Measurements from ENCODE around the gene EHMT1. TPM values are rescaled to one million over a fixed set of nuclear protein-coding genes. Genes with fewer than 3 reads are reported as not detected.

Gene EHMT1
- polyA plus RNA-seq, 3 donors from 2014 or later: 14.1 to 62.7 (median 14.8) TPM

DNA sequence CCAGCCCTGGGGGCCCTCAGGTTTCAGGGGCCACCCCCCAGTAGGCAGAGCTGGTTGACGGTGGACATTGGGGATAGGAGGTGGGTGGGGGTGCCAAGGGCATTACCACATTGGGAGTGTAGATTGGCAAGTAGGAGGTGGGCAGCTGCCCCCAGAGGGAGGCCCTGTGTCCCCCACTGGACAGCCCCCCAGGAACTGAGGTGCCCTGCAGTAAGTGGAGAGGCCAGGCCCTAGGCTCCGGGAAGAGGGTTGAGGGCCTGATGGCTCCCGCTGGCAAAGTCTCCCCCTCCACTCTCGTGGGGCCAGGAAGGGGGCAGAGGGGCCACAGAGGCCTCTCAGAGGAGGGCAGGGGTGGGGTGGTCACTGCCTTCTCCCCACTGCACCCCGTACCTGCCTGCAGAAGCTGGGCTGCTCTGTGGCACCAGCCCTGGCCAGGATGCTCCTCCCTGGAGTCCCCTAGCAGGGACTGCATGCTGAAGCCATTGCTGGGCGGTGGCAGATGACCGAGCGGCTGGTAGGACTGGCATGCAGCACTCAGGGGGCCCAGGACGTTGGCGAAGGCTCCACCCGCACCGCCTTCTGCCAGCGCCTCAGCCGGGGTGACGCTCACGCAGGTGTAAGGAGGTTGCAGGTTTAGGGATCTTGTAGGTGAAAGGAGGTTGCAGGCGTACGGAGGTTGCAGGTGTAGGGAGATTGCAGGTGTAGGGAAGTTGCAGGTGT lies 169.1 kb downstream of the EHMT1 start:
- no peak for DNase-seq
- H3K27ac Mint-ChIP-seq: peak overlapping the region in 2 of 6 donors; percentile 52 to 55
- no peaks in the 10 kb centered on the region for H3K9me3 Mint-ChIP-seq
- peak overlapping the region in 1 of 5 donors; percentile 41 for H3K4me3 Mint-ChIP-seq
- peaks cover 5 to 7% (median 6%) of the 10 kb centered on the region in 3 donors for H3K27me3 Mint-ChIP-seq (ENCODE audit: low read depth in 3 of 3)
- H3K36me3 Mint-ChIP-seq: peaks cover 8 to 39% (median 16%) of the 10 kb centered on the region in 3 donors
- peaks cover 9 to 17% of the 10 kb centered on the region in 2 donors for H3K4me1 Mint-ChIP-seq

DNA sequence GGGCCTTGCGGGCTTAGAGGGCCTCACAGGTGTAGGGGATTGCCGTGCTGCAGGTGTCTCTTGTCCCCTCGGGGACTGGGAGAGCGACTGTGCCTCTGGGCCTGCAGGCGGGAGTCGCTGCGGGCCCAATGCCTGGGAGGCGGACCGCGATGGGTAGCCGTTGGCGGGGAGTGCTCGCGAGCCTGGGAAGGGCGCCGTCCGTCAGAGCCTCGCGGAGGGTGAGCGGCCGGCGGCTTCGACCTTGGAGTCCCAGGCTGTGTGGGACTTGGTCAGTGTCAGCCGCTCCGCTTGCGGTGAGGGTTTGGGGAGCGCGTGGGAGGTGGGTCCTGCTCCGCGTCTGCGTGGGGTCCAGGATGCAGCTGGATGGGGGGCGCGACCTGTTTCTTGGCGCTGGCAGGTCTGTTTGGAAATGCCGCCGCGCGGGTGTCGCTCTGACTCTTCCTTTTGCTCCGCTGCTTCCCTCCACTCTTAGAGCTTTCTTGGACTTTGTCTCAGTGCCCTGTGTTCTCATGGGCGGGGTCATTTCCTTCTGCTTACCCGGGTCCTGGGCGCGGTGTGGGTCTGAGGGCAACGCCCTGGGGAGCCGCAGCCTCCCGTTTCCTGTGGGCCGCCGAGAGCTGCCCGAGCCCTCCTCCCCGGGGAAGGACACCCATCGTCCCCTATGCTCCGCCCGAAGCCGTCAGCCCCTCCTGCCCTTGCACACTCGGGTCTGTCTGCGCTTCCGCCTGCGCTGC lies 169.9 kb downstream of the EHMT1 start:
- peaks cover 9 to 10% of the 10 kb centered on the region in 2 donors for H3K4me1 Mint-ChIP-seq
- H3K36me3 Mint-ChIP-seq: peaks cover 4 to 39% (median 14%) of the 10 kb centered on the region in 3 donors
- peak overlapping the region in 4 of 6 donors; percentile 34 to 55 (median 52) for H3K27ac Mint-ChIP-seq
- H3K27me3 Mint-ChIP-seq (ENCODE audit: low read depth in 3 of 3): peaks cover 5 to 6% (median 5%) of the 10 kb centered on the region in 3 donors
- no peaks in the 10 kb centered on the region for H3K9me3 Mint-ChIP-seq
- peak overlapping the region in 1 of 5 donors; percentile 41 for H3K4me3 Mint-ChIP-seq
- DNase-seq: no peak

DNA sequence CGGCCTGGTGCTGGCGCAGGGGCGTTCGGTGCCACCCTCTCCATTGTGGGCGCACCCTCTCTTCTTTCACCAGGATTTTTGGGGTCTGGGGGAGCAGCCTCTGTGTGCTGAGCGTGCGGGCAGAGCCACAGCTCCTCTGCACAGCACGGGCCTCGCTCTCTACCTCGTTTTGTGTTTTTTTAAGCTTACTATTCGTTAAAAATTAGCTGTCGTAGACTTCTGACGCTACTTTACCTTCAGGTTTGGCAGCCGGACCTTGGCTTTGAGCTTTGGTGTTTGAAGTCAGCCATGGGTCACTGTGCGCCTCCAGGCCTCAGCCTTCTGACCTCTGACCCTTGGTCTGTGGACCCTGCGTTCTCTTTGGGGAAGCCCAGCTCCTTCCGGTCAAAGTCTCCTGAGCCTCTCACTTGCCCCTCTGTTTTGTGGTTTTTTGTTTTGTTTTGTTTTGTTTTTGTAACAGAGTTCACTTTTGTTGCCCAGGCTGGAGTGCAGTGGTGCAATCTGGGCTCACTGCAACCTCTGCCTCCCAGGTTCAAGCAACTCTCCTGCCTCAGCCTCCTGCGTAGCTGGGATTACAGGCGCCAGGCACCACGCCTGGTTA lies 170.6 kb downstream of the EHMT1 start:
- Mint-ChIP-seq H3K27me3 (ENCODE audit: low read depth in 3 of 3) (peaks cover 5 to 6% (median 5%) of the 10 kb centered on the region in 3 donors), H3K36me3 (peaks cover 4 to 39% (median 20%) of the 10 kb centered on the region in 3 donors), H3K27ac (peak overlapping the region in 3 of 6 donors; percentile 34 to 79 (median 37)), H3K9me3 (no peaks in the 10 kb centered on the region), H3K4me1 (peaks cover 9 to 10% of the 10 kb centered on the region in 2 donors), H3K4me3 (no peak overlapping the region)
- DNase-seq: no peak

DNA sequence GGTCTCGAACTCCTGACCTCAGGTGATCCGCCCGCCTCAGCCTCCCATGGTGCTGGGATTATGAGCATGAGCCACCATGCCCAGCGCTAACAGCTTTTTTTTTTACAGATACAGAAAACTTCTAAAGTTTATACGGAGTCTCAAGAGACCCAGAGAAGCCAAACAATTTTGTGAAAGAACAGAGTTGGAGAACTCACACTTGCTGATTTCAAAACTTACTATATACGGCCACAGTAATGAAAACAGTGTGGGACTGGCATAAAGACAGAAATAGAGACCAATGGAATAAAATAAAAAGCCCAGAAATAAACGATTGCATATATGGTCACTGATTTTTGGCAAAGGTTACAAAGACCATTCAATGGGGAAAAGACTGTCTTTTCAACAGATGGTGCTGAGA lies 173.1 kb downstream of the EHMT1 start:
- Mint-ChIP-seq H3K36me3 (peaks cover 20 to 46% (median 24%) of the 10 kb centered on the region in 3 donors), H3K4me1 (peaks cover 4 to 6% of the 10 kb centered on the region in 2 donors), H3K27me3 (ENCODE audit: low read depth in 3 of 3) (peaks cover 2 to 6% (median 5%) of the 10 kb centered on the region in 3 donors), H3K4me3 (no peak overlapping the region), H3K27ac (no peak overlapping the region), H3K9me3 (no peaks in the 10 kb centered on the region)
- no peak for DNase-seq

DNA sequence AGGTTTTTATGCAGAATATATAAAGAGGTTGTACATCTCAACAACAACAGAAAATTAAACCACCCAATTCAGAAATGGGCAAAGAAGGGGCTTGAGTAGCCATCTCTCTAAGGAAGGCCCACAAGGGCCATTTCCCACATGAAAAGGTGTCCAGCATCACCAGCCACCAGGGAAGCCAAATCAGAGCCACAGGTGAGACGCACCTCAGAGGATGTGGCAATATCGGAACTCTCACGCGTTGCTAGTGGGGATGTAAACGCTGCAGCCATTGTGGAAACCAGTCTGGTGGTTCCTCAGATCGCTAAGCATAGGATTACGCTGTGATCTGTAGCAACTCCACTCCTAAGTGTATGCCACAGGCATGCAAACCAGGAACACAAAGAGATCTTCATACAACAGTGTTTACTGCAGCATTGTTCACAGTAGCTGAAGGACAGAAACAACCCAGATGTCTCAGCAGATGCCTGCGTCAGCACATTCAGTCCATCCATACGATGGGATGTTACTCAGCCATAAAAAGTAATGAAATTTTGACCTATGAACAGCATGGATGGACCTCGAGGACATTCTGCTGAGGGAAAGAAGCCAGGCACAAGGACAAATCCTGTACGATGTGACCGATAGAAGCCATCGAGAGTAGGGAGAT lies 174.5 kb downstream of the EHMT1 start:
- peaks cover under 1 to 3% of the 10 kb centered on the region in 2 donors for H3K4me1 Mint-ChIP-seq
- H3K36me3 Mint-ChIP-seq: peaks cover 29 to 50% (median 29%) of the 10 kb centered on the region in 3 donors
- no peaks in the 10 kb centered on the region for H3K9me3 Mint-ChIP-seq
- H3K4me3 Mint-ChIP-seq: no peak overlapping the region
- peak overlapping the region in 2 of 6 donors; percentile 8 to 12 for H3K27ac Mint-ChIP-seq
- peaks cover 0 to 5% (median 1%) of the 10 kb centered on the region in 3 donors for H3K27me3 Mint-ChIP-seq (ENCODE audit: low read depth in 3 of 3)
- no peak for DNase-seq

DNA sequence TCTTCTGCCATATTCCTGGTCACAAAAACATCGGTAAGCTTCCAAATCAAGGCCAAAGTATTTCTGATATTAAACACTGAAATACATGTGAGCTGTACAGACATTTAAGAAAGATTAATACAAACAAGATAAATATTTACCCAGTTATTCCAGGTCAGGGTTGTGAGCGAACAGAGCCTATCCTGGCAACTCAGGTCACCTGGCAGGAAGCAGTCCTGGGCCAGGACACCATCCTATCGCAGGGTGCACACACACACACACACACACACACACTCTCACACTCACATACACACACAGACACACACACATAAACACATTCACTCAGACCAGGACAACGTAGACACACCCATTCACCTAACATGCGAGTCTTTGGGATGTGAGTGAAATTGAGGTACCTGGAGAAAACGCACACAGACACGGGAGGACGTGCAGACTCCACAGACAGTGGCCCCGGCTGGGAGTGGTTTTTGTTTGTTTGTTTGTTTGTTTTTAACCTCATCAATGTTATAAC lies 176.4 kb downstream of the EHMT1 start:
- Mint-ChIP-seq H3K4me3 (no peak overlapping the region), H3K4me1 (no peaks in the 10 kb centered on the region), H3K36me3 (peaks cover 37 to 59% (median 38%) of the 10 kb centered on the region in 3 donors), H3K27me3 (ENCODE audit: low read depth in 3 of 3) (peaks cover 1 to 7% (median 3%) of the 10 kb centered on the region in 3 donors), H3K27ac (peak overlapping the region in 3 of 6 donors; percentile 17 to 54 (median 49)), H3K9me3 (no peaks in the 10 kb centered on the region)
- DNase-seq: no peak

DNA sequence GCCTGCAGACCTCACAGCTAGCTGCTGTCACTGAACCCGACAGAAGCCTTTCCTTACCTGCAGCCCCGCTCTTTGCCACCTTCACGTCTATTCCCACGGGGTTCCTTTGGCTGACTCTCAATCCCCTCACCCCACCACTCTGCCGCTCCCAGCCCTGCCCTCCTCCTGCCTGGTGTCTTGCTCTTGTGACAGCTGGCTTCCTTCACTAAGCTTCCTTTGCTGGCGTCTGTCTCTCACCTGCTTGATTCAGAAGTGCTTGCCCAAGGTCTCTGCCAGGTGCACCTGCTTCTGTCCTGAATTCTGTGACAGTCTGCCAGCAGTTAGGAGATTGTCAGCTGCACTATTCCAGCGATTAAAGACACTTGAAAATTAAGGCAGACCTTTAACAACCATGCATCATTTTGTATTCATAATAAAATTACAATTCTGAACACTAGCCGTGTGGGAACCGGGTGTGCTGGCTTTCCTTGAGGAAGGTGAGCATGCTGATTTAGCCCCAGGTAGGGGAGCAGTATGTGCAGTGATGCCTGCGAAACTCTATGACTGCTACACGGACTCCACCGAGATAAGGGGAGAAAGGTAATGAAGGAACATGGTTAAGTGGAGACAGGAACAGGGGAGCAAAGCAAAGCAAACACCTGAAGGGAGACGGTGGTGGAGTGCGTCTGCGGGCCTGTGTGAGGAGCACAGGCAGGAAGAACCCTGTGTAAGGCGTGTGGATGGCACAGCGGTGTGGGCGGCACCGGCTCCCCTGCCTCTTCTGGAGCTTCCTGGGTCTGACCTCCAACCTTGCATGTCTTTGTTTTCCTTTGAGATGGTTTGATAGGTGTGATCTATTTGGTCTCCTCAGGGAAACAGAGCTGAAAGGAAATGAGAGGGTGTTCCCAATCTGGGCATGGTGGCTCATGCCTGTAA lies 178.7 kb downstream of the EHMT1 start:
- H3K4me3 Mint-ChIP-seq: no peak overlapping the region
- no peaks in the 10 kb centered on the region for H3K9me3 Mint-ChIP-seq
- peaks cover 30 to 53% (median 37%) of the 10 kb centered on the region in 3 donors for H3K36me3 Mint-ChIP-seq

DNA sequence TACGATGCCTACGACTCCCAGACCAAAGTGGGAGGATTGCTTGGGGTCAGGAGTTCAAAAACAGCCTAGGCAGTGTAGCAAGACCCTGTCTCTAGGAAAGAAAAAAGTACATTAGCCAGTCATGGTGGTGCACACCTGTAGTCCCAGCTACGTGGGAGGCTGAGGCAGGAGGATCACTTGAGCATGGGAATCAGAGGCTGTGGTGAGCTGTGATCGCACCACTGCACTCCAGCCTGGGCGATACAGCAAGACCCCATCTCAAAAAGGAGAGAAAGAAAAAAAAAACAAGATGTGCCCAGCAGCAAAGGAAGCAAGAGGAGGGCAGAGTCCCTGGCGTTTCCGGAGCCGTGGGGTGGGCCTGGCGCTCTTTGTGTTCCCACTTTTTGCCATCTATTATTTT lies 179.3 kb downstream of the EHMT1 start:
- Mint-ChIP-seq H3K36me3 (peaks cover 30 to 50% (median 33%) of the 10 kb centered on the region in 3 donors), H3K4me1 (no peaks in the 10 kb centered on the region), H3K4me3 (no peak overlapping the region), H3K27me3 (ENCODE audit: low read depth in 3 of 3) (peaks cover 1 to 10% (median 2%) of the 10 kb centered on the region in 3 donors), H3K9me3 (no peaks in the 10 kb centered on the region), H3K27ac (no peak overlapping the region)
- DNase-seq: no peak

More for the DNA sequence above, 178.7 kb downstream of the EHMT1 start:
- Mint-ChIP-seq H3K27ac (peak overlapping the region in 2 of 6 donors; percentile 3 to 40), H3K4me1 (no peaks in the 10 kb centered on the region), H3K27me3 (ENCODE audit: low read depth in 3 of 3) (peaks cover 1 to 8% (median 2%) of the 10 kb centered on the region in 3 donors)
- no peak for DNase-seq

DNA sequence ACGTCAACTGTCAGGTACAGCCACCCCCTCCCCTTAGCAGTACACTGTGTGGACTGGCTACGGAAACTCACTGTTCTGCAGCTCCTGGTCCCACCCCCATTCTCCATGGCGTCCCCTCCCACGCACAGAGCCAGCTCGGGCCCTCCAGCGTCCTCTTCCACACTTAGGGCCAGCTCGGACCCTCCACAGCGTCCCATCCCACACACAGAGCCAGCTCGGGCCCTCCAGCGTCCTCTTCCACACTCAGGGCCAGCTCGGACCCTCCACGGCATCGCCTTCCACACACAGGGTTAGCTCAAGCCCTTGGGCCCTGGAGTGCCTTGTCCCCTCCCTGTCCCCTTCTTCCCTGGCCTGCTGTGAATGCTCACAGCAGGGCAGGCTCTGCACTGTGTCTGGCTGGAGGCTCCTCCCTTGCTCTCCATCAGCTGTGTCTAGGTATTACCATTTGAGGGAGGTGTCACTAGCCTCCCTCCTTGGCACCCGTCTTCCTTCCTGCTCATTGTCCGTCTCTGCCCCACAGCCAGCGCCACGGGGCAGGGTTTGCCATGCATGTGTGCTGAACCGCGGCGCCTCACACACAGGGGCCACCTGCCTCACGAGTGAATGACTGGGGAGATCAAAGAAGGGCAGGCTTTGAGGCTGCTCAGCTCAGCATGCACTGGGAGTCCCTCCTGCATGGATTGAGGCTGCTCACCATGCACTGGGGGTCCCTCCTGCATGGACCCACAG lies 180.3 kb downstream of the EHMT1 start:
- H3K4me1 Mint-ChIP-seq: no peaks in the 10 kb centered on the region
- H3K36me3 Mint-ChIP-seq: peaks cover 23 to 50% (median 33%) of the 10 kb centered on the region in 3 donors
- peak overlapping the region in 1 of 5 donors; percentile 13 for H3K4me3 Mint-ChIP-seq
- H3K9me3 Mint-ChIP-seq: no peaks in the 10 kb centered on the region
- no peak for DNase-seq
- H3K27ac Mint-ChIP-seq: no peak overlapping the region
- H3K27me3 Mint-ChIP-seq (ENCODE audit: low read depth in 3 of 3): peaks cover 1 to 10% (median 2%) of the 10 kb centered on the region in 3 donors

DNA sequence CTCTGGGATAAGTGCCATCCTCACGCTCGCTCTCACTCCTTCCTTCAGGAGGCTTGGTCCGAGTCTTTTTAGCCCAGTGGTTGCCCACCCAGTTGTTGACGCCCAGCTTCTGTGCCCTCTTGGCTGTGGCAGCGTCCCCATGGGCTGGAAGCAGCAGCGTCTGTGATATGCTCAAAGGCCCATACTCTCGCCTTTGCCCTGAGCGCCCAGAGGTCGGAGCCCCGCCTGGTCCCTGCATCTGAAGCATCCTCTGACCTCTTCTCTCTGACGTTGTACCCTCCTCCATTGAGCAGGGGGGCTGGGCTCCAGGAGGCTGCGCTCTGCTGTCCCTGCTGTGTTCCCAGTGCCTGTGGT lies 180.8 kb downstream of the EHMT1 start:
- peaks cover 1 to 10% (median 2%) of the 10 kb centered on the region in 3 donors for H3K27me3 Mint-ChIP-seq (ENCODE audit: low read depth in 3 of 3)
- peaks cover 0 to 2% of the 10 kb centered on the region in 2 donors for H3K4me1 Mint-ChIP-seq
- H3K27ac Mint-ChIP-seq: peak overlapping the region in 1 of 6 donors; percentile 6
- no peak for DNase-seq
- H3K4me3 Mint-ChIP-seq: no peak overlapping the region
- no peaks in the 10 kb centered on the region for H3K9me3 Mint-ChIP-seq
- H3K36me3 Mint-ChIP-seq: peaks cover 20 to 52% (median 31%) of the 10 kb centered on the region in 3 donors

DNA sequence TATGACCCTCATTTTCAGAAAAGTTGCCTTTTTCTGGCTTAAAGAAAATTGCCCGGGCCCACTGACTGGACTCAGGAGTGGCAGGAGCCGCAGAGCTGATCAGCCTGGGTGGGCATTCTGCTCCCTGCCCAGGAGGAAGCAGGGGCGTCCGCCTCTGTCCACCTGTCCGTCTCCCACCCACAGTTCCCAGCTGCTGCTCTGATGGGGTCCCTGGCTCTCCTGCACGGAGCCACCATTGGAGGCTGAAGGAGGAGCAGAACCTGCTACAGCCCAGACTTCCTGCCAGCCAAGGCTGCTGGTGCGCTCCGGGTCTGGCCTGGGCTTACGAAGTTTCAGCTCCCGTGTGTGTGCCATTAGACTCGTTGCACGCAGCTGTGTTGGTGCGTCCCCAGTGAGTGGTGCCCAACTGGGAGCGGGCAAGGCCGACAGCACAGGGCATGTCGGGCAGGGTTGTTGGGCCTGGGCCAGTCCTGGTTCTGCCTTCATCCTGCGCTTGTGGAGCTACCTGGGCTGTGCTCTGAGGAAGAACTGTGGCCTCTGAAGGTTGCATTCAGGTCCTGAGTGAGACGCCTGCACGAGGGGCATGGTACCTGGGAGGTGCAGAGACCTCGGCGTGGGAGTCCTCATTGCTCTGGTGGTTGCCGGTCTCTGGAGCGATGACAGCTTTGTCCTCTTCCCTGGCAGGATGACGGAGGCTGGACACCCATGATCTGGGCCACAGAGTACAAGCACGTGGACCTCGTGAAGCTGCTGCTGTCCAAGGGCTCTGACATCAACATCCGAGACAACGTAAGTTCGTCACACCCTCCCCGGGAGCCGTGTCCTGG lies 181.6 kb downstream of the EHMT1 start:
- H3K27ac Mint-ChIP-seq: no peak overlapping the region
- H3K9me3 Mint-ChIP-seq: no peaks in the 10 kb centered on the region
- no peak overlapping the region for H3K4me3 Mint-ChIP-seq
- peaks cover 20 to 50% (median 23%) of the 10 kb centered on the region in 3 donors for H3K36me3 Mint-ChIP-seq
- H3K4me1 Mint-ChIP-seq: peaks cover 0 to 2% of the 10 kb centered on the region in 2 donors
- H3K27me3 Mint-ChIP-seq (ENCODE audit: low read depth in 3 of 3): peaks cover 1 to 10% (median 2%) of the 10 kb centered on the region in 3 donors
- no peak for DNase-seq
